NT2/D1 (cell line): ENCODE measurements around the gene MMP11.

Experiments used
- YY1 ChIP-seq: IDR thresholded peaks from 2 replicates; pipeline ENCODE4 v1.6.1; 2011; ENCODE audit not compliant: insufficient read length, insufficient read depth
- ZNF274 ChIP-seq: IDR thresholded peaks from 2 replicates; pipeline ENCODE4 v1.6.1; 2011; ENCODE audit warnings: mild to moderate bottlenecking, low read depth, low read length

DNA sequence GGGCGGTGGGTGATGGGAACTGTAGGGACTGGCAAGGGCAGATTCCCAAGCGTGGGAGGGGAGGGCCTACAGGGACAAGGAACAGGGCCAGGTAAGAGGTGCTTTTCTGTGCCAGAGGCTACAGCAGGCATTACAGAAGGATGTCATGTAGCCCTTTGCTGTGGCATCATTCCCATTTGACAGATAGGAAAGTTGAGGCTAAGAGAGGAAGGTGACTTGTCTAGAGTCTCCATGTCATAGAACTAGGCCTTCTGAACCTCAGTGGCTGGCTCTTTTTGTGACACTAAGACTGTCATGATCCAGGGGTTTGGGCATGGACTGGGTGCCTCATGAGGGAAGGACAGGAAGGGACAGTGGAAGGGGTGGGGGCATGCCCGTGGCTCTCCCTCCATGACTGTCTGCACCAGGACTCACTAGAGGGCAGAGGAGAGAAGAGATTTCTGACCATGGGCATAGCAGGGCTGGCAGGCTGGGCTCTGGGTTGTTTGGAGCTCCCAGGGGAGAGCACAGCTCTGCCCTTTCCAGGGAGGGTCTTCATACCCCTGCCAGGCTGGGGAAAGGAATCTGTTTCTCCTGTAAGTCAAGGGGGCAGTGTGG is 3.2 kb downstream of the MMP11 start:
- TF ChIP-seq YY1 (no peak), ZNF274 (no peak)
